Smooth muscle cell (in vitro differentiated cells): ENCODE measurements around the gene COL4A6. TPM values are rescaled to one million over a fixed set of nuclear protein-coding genes. Genes with fewer than 3 reads are reported as not detected.

Experiments used
- DNase-seq: peaks from one replicate; lab custom pipeline; 2025; ENCODE audit not compliant: unreplicated experiment; lab: John Stamatoyannopoulos, UW
- H2AFZ ChIP-seq: fragments of 200-600 bp; sonication (generic); 2 replicates; pipeline ENCODE4 v1.6.0; 2016; ENCODE audit warnings: antibody characterized with exemption, low read depth, mild to moderate bottlenecking
- H3F3A ChIP-seq: fragments of 200-600 bp; sonication (generic); 2 replicates; pipeline ENCODE4 v1.6.0; 2017; ENCODE audit warnings: antibody characterized with exemption, low read depth
- H3K27ac ChIP-seq: fragments of 200-600 bp; sonication (generic); 2 replicates; pipeline ENCODE4 v1.5.1; 2016; ENCODE audit warnings: low read depth, mild to moderate bottlenecking
- H3K27me3 ChIP-seq: fragments of 200-600 bp; sonication (generic); 2 replicates; pipeline ENCODE4 v1.6.1; 2016; ENCODE audit warnings: low read depth, mild to moderate bottlenecking
- H3K36me3 ChIP-seq: fragments of 200-600 bp; sonication (generic); 2 replicates; pipeline ENCODE4 v1.5.1; 2016; ENCODE audit warnings: low read depth
- H3K4me1 ChIP-seq: fragments of 200-600 bp; sonication (generic); 2 replicates; pipeline ENCODE4 v1.5.1; 2016; ENCODE audit warnings: low read depth
- H3K4me2 ChIP-seq: fragments of 200-600 bp; sonication (generic); 2 replicates; pipeline ENCODE4 v1.6.0; 2016; ENCODE audit warnings: mild to moderate bottlenecking
- H3K4me3 ChIP-seq: fragments of 200-600 bp; sonication (generic); 2 replicates; pipeline ENCODE4 v1.5.1; 2016; ENCODE audit warnings: mild to moderate bottlenecking
- H3K79me2 ChIP-seq: fragments of 200-600 bp; sonication (generic); 2 replicates; pipeline ENCODE4 v1.6.0; 2016; ENCODE audit warnings: low read depth, mild to moderate bottlenecking
- H3K9ac ChIP-seq: fragments of 200-600 bp; sonication (generic); 2 replicates; pipeline ENCODE4 v1.6.0; 2016; ENCODE audit warnings: low read depth
- H3K9me3 ChIP-seq: fragments of 200-600 bp; sonication (generic); replicated peaks from 2 replicates; pipeline ENCODE4 v1.5.1; 2016; ENCODE audit warnings: low read depth
- H4K20me1 ChIP-seq: fragments of 200-600 bp; sonication (generic); 2 replicates; pipeline ENCODE4 v1.6.0; 2016; ENCODE audit warnings: low read depth
- WGBS: methylation state at CpG from one replicate; pipeline ENCODE4 v1.1.7; 2016; ENCODE audit warnings: low lambda C conversion rate; 5-methylcytosine and 5-hydroxymethylcytosine counted together
- polyA plus RNA-seq: library from polyadenylated mRNA; unstranded; fragments of >200 nt; fragmentation: Nextera tagmentation; extraction: Ambion mirVana; gene quantifications from 2 replicates; pipeline ENCODE4 v1.2.1, GENCODE V29; 2016
- total RNA-seq: library from RNA; depleted of rRNA; stranded (reverse); fragments of >200 nt; gene quantifications from 2 replicates; pipeline ENCODE4 v1.2.3, GENCODE V29; 2014
- TF ChIP-seq, protein P1 (sequence below): fragments of 200-600 bp; sonication (generic); IDR thresholded peaks from 2 replicates; pipeline ENCODE4 v1.5.1; 2017; ENCODE audit warnings: borderline replicate concordance, mild to moderate bottlenecking, antibody characterized with exemption; ENCODE audit not compliant: insufficient read depth, poor library complexity, severe bottlenecking

COL4A6 gene
- total and polyA plus RNA-seq, 2 experiments from 2014 or later, result 10.2 to 15.1 TPM

DNA sequence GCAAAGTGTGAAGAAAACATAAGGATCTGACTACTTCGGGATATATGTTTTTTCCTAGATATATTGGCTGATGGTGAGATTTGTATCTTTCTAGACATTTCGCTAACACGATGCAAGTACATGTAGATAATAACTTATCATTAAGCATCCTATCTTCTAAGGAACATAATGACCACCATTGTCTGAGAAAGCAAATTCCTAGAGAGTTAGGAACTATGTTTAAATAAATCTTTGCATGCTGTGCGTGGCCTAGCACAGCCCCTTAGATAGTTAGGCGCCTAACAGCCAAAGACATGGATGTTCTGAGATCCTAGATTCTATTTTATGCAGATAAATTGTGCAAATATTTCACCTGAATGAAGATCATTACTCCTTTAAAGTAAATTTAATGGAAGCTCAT lies 3.0 kb downstream of the COL4A6 start:
- TF ChIP-seq, protein P1, sequence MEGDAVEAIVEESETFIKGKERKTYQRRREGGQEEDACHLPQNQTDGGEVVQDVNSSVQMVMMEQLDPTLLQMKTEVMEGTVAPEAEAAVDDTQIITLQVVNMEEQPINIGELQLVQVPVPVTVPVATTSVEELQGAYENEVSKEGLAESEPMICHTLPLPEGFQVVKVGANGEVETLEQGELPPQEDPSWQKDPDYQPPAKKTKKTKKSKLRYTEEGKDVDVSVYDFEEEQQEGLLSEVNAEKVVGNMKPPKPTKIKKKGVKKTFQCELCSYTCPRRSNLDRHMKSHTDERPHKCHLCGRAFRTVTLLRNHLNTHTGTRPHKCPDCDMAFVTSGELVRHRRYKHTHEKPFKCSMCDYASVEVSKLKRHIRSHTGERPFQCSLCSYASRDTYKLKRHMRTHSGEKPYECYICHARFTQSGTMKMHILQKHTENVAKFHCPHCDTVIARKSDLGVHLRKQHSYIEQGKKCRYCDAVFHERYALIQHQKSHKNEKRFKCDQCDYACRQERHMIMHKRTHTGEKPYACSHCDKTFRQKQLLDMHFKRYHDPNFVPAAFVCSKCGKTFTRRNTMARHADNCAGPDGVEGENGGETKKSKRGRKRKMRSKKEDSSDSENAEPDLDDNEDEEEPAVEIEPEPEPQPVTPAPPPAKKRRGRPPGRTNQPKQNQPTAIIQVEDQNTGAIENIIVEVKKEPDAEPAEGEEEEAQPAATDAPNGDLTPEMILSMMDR, result no peak
- no peaks in the 10 kb centered on the region for H3K9me3 ChIP-seq
- H3K9ac ChIP-seq, result no peak overlapping the region
- H3K4me2 ChIP-seq, result peak overlapping the region; percentile 85
- peaks cover 21% of the 10 kb centered on the region for H3K79me2 ChIP-seq
- H3K4me1 ChIP-seq, result peaks cover 14% of the 10 kb centered on the region
- no peaks in the 10 kb centered on the region for H4K20me1 ChIP-seq
- DNase-seq, result no peak
- 66% methylated on average over 5 of the region's 5 CpGs for WGBS
- H2AFZ ChIP-seq, result no peak overlapping the region
- no peaks in the 10 kb centered on the region for H3K36me3 ChIP-seq
- no peak overlapping the region for H3K27ac ChIP-seq
- no peaks in the 10 kb centered on the region for H3F3A ChIP-seq
- H3K4me3 ChIP-seq, result peak overlapping the region; percentile 4
- H3K27me3 ChIP-seq, result no peaks in the 10 kb centered on the region

DNA sequence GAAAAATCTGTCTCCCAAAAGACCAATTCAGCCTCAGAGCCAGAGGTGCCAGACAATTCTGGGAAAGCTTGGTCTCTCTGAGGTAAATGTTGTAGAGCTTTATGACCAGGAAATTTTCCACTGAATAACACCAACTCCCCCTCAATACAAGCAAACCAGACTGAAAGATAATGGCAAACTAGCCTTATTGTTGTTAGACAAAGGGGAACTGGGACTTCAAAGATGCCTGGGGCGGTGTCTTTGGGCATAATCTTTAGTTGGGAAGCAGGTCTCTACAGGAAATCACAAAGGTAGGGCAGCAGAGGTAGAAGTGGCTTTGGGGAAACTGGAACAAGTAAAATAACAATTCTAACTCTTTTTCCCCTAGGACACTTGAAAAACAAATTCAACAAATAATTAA lies 12.0 kb downstream of the COL4A6 start:
- 43% methylated on average over 1 of the region's 1 CpG for WGBS
- Histone ChIP-seq H3F3A (no peaks in the 10 kb centered on the region), H3K9ac (no peak overlapping the region), H3K4me3 (no peak overlapping the region), H3K9me3 (peaks cover 6% of the 10 kb centered on the region), H3K27me3 (no peaks in the 10 kb centered on the region), H3K4me1 (no peaks in the 10 kb centered on the region), H4K20me1 (no peaks in the 10 kb centered on the region), H3K4me2 (no peak overlapping the region), H3K27ac (no peak overlapping the region), H3K79me2 (no peaks in the 10 kb centered on the region), H3K36me3 (no peaks in the 10 kb centered on the region), H2AFZ (no peak overlapping the region)
- TF ChIP-seq, protein P1, result no peak
- DNase-seq, result no peak

DNA sequence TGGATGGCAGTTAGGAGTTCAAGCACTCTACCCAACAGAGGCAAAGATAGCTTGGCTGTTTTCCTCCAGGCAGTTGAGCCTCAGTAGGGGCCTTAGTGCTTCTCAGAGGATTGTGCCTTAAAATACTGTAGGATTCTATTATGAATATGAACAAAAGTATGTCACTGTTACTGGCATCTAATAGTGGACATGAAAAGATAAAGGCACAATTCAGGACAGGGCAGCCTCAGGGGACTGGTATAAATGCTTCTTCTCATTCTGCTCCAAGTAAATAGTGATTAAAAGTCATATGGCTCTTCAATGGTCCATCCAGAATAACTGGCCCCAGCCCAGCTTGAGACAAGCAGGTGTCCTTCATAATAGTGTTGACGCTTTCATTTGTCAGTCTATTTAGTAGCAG lies 17.7 kb downstream of the COL4A6 start:
- Histone ChIP-seq H3K27ac (no peak overlapping the region), H3F3A (no peaks in the 10 kb centered on the region), H3K4me1 (peaks cover 3% of the 10 kb centered on the region), H3K36me3 (no peaks in the 10 kb centered on the region), H3K27me3 (no peaks in the 10 kb centered on the region), H3K4me2 (no peak overlapping the region), H4K20me1 (no peaks in the 10 kb centered on the region), H2AFZ (no peak overlapping the region), H3K9me3 (peaks cover 6% of the 10 kb centered on the region), H3K4me3 (no peak overlapping the region), H3K9ac (no peak overlapping the region), H3K79me2 (no peaks in the 10 kb centered on the region)
- TF ChIP-seq, protein P1, result no peak
- 88% methylated on average over 1 of the region's 1 CpG for WGBS
- DNase-seq, result no peak

DNA sequence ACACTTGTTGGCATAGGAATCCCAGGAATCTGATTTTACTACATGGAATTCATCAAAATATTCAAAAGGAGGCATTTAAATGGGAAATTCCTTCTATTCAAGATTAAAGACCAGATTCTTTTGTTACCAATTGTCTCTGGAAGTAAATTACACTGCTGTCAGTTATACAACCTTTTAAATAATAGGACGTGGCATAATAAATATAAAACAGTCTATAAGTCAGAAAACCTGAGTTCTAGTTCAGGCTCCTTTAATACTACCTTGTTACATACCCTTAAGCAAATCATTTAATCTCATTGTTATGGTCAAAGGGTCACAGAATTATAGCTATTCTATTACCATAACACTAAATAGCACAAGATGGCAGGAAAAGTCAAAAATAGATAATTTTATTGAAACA lies 18.8 kb downstream of the COL4A6 start:
- Histone ChIP-seq H2AFZ (no peak overlapping the region), H3K27me3 (no peaks in the 10 kb centered on the region), H3K4me1 (peaks cover 3% of the 10 kb centered on the region), H3K36me3 (no peaks in the 10 kb centered on the region), H3K79me2 (no peaks in the 10 kb centered on the region), H3K4me2 (no peak overlapping the region), H4K20me1 (no peaks in the 10 kb centered on the region), H3K27ac (no peak overlapping the region), H3K9ac (no peak overlapping the region), H3K4me3 (no peak overlapping the region), H3F3A (no peaks in the 10 kb centered on the region), H3K9me3 (peaks cover 6% of the 10 kb centered on the region)
- TF ChIP-seq, protein P1, result no peak
- DNase-seq, result no peak
- 63% methylated on average over 1 of the region's 1 CpG for WGBS
